GM18858 (cell line): Measurements from ENCODE around the gene EPB42.

ENCODE experiments used
- ATAC-seq: cut with Tn5 transposase; IDR thresholded peaks from one replicate; pipeline ENCODE4 v1.9.1; 2021; ENCODE audit not compliant: unreplicated experiment

EPB42 gene

DNA sequence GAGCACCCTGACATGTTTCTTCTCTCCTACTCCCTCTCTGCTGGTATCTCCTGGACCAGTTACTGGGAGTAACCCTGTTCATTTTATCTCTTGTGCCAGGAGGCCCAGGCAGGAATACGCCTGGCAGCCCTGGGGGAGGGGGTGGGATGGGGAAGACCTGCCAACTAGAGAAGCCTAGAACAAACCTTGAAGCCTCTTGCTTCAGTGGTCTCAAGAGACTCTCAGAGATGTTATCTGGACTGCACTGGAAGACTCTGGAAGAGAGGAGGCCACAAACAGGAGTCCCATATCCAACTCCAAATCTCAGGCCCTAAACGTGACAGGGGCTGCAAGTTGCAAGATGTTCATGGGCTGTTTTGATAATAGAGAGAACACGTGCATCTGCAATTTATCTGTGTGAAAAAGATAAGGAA, at the start of gene EPB42:
Gene EPB42, minus strand, starts transcription at position 28 of the 413 bp plus-strand sequence. CDS start 193 bp downstream, outside the sequence.
- no peak for ATAC-seq

DNA sequence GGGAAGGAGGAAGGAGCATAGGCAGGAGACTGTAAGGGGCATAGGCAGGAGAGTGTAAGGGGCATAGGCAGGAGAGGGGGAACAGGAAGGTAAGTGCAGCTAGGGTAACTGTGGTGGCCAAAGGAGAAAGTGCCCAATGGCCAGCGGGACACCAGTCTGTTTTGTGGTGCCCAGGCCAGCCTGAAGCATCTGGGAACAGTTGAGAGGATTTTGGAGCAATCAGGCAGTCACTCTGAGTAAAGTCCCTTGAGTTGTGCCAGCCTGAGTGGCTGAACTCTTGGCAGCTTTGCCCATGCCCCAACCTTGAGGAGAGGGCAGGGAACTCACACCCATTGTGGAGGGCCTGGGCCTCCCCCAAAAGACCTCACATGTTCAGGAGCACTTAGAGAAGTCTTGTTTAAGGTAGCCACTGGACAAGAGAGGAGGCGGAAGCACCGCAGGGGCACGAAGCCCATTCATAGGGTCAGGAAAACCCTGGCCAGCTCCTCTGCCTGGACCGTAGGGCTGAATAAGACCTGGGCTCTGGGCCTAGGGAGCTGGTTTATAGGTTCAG, 49.4 kb upstream of the EPB42 start:
- no peak for ATAC-seq

DNA sequence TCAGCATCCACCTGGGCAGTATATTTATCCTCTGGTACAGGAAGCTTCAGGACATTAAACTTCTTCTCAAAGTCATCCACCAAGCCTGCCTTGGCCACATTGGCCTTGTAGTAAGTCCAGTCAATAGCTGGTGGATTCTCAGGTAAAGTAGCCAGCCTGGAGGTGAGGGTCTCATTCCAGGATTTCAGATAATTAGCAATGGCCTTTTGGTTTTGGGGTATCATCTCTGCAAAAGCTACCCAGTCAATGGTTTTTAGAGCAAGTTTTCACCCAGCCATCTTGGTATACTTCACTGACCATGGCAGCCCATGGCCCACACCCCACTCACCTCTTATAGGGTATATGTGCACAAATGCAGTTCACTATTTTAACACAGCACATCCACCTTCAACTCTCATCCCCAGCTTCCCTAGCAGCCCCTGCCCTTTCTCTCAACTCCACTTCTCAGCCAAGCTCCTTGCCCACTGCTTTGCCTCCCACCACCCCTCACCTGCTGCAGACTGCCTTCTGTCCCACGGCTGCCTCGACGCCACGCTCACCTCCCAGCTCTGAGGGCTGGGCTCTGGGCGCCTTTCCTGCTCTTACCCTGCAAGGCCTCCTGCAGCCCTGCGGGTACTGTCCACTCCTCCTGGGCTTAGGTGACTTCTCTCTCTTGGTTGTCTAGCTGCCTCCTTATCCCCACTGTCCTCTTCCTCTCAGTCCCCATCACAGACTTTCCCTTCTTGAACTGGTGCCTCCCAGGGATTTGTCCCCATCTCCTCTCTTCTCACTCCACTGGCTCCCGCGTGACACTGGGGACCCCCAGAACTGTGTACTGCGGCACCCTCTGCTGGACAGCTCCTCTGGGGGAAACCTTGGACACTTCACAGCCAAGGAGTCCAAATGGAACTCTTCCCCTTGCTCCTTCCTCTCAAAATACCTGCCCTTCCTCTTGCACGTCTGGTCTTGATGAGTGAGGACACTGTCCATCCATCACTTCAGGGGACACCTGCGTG, 47.6 kb upstream of the EPB42 start:
- ATAC-seq = no peak

DNA sequence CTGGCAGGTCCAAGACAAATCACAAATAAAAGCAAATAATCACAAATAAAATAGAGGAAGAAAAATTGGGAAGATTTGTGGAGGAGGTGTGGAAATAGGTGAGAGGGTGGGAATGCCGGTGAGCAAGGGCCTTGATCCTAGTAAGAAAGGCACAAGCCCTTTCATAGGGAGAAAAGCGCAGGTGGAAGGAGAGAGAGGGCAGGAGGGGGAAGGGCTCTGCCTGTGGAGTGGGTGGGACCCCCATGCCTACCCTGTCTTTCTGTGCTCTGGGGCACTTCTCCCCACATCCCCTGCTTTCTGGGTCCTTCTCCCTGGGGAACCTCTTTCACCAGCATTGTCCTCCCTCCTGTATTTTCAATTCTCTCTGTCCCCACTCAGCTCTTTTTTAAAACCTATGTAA, 46.6 kb upstream of the EPB42 start:
- no peak for ATAC-seq

DNA sequence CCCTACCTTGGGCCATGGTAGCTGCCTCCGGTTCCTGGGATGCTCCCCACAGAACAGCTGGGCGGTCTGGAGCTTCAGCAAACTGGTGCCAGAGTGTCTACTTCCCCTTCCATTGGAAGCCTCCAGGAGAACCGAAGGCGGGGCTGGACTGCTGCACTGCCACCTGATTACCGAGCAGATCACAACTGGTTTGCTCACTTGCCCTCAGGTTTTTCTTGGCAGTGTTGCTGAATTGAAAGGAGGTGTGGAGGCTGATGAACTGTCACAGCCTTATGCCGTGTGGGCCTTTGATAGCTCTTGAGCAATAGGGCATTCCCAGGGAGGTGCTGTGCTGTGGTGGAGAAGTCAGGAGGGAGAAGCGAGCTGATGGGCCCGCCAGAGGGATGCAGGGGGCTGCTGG, 46.0 kb upstream of the EPB42 start, which contains the start of gene TGM5:
Gene TGM5, minus strand, starts transcription at position 95 of the 400 bp plus-strand sequence. Its CDS starts 79 bp downstream, at position 16.
- no peak for ATAC-seq

DNA sequence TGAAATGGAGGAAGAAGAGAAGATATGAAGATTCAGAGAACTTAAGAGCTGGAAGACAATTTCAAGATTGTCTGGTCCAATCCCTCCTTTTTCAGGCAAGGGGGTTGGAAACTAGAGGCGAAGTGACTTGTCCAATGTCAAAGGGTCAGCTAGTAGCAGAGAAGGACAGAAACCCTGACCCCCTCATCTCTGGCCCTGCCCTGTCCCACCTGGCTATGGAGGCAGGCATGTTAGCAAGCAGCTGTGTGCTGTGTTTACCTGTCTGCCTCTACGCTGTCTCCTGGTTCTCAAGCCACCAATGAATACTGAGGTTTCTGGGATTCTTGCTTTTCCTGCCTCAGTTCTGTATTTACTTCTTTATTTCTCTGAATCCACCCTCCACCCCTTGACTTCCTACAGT, 45.6 kb upstream of the EPB42 start:
- ATAC-seq = no peak

DNA sequence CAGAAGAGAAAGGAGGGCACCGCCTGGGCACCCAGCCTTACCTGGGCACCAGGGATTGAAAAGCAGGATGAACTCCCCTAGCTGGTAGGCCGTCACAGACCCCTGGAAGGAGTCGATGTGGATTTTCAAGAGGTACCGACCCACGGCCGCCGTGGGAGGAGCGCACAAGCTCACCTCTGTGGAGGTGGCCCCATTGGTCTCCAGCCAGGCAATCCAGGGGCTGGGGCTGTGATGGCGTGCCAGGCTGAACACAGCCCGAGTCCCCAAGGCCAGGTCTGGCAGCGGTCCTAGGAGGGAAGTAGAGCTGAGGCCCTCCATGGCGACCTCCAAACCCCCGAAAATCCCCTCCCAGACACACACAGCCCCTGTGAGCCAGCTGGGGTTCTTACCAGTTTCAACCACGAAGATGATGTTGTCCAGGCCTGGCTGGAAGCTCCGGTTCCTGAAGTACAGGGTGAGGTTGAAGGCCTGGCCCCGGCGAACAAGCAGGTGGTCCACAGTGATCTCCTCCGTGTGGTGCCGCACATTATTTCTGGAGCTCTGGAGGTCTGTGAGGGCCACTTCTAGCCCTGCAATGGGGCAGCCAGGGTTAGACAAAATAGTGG, 39.3 kb upstream of the EPB42 start:
- no peak for ATAC-seq

DNA sequence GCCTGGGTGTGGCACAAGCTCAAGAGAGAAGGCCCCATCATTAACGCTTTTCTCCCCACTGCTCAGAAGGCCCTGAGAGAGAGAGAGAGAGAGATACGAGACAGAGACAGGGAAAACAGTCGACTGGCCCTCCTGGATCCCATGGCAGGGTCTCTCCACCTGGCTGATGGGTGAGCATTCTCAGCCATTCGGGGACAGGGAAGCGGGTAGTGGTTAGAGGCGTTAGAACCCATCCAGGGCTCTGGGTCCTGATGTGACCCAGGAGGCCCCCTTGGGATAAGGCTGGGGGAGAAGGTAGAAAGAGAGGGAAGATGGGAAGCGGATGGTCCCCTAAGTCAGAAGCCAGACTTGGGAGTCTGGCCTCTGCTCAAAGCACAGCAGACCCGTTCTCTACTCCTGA, 38.0 kb upstream of the EPB42 start:
- no peak for ATAC-seq

DNA sequence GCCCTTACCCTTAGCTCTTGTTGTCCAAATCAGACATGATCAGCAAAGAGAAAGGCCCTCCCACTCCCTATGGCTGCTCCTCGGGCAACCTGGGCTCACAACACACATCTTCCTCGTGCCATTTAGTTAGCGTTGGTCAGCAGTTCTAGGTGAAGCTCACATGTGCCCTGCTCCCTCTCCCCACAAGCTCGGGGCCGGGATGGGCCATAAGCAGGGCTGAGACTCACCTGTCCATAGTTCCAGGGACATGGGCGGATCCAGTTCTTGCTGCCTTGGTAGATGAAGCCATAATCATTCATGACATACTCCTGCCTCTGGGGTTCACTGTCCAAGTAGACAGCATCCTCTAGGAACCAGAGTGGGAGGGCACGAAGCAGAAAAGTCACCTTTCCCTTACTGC, 35.5 kb upstream of the EPB42 start:
- ATAC-seq = no peak

DNA sequence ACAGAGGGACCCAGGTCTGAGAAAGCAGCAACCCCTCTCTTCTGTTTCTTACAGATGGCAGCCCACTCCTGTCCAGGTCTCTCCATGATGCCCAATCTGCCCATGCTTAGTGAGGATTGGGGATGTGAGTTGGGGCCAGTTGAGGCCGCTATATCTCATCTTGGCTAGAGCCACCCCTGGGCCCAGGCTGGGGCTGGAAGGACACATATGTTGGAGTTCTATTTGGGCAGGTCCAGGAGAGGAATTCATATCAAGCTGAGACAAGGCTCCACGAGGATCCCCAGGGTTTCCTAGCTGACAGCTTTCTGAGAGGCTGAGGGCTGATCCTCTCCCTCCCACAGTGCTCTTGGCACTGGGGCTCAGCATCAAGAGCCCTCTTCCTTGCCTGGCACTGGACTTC, 34.6 kb upstream of the EPB42 start:
- ATAC-seq = no peak

DNA sequence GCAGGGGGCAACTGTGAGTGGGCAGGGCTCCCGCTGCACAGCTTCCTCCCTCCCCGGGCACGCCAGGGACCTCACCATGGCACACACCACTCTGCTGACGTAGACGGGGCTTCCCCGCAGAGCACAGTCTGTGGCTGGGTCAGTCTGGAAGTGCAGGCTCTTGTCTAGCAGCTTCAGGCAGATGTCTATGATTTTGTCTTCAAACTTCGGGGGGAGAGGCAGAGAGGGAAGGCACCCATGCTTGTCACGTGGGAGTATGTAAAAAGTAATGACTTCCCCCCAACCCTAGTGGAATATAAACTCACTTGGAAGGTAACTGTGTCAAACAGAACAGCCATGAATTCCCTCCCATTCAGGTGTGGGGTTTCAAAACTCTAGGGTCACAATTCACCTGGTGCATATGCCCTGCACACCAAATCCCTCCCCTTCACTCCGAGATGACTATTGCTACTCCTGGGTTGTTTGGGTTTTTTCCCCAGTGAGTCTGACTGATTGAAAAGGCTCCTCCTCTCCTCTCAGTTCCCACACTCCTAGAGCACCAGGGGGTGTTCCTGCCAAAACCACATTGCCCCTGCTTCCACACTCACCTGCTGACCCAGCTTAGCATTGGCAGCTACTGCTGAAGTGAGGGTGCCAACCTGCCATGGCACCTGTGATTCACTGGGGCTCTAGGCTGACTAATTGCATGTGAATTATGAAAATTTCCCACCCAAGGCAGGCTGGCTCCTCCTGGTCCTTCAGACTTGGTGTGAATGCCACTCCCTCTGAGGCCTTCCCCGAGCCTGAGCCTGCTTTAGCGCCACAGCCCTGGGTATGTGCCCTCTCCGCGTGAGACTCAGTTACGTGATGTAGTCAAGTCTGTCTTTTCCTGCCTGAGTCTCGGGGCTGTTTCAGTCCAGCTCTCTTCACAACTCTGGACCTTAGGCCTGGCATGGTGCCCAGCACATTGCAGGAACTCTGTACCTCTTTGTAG, 32.9 kb upstream of the EPB42 start:
- peak; percentile 33 for ATAC-seq

DNA sequence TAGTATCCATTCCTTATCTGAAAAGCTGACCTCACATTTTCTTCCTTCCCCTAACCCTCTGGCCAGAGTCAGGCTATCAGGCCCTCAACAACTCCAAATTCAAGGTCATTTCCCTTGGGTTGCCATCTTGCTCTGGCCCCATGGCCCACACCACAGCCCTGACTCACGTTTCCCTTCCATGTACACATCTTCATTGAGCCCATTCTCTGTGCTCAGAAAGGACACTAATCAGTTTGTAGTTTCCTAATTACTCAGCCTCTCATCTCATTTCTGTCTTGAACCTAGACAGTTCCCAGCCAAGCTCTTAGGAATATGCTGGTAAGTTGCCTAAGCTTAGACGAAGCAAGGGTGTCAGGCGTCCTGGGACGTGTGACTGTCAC, 31.0 kb upstream of the EPB42 start:
- ATAC-seq = no peak

DNA sequence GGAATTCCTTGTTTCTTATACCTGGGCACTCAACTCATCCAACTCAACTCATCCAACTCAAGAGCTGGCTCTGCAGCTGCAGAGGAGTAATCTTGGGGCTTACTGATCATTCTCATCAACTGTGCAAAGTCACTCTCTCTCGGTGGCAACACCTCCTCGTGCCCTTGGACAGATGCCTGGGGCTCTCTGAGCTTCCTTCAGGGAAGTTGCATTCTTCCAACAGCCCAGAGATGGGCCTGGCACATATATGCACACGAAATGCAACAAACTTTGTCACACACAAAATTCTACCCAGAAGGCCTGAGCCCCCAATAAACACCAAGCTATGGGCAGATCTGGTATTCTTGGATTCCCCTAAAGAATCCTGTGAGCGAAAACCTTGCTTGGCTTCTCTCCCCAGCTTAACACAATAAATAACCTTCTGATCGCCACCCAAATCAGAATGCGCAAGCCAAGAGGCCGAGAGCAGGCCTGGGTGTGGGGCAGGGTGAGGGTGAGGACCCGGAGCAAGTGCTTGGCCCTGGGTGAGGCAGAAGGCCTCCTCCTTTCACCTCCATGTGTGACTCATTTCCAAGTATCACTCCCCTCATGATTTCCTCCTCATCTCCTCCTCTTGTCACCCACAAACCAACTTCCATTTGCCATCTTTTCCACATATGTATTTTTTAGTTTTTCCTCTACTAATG, 30.5 kb upstream of the EPB42 start:
- no peak for ATAC-seq

DNA sequence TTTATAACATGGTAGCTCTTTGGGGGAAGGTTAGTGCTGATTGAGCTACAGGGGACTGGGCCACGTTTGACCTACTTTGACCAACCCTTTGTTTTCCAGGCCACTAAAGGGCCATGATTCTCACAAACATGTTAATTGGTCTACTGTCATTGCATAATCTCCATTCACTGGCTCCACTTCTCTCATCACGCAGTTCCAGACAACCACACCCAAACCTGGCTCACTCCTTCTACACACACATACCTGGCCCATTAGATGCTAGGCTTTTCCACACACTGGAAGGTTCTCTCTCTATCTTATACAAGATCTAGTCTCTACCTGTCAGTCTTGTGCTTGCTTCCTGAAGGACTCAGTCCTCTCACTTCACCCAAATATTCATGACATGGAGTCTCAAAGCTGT, 30.0 kb upstream of the EPB42 start:
- no peak for ATAC-seq

DNA sequence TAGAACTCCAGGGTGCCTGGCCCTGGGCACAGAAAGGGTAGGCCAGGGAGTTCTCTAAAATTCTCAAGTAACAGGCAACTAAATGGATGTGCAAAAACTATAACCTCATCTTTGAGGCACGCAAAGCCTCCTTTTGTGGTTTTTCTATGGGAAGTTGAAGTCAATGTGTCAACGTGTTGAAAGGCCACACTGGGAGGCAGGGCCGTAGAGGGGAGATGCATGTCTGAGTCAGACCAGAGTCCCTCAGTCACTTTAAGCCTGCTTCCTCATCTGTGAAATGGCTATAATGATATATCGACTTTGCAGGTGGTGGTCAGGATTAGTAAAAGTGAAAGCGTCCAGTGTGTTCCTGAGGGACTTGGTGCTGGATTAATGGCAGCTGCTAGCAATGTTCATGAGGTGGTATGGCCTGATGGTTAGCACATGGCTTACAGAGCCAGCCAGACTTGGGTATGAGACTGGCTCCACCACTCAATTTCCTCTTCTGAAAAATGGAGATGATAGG, 28.9 kb upstream of the EPB42 start:
- ATAC-seq = peak; percentile 34

DNA sequence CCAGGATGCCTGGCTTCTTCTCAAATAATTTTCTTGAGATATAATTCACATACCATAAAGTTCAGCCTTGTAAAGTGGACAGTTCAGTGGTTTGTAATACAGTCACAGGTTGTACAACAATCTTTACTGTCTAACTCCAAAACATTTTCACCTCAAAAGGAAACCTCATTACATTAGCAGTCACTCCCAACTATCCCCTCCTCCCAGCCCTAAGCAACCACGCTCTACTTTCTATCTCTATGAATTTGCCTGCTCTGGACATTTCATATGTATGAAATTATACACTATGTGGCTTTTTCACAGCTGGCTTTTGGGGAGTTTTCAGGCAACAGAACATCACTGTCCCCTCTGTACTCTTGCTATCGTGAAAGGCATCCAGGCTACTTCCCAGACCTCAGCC, 28.4 kb upstream of the EPB42 start:
- ATAC-seq = no peak

DNA sequence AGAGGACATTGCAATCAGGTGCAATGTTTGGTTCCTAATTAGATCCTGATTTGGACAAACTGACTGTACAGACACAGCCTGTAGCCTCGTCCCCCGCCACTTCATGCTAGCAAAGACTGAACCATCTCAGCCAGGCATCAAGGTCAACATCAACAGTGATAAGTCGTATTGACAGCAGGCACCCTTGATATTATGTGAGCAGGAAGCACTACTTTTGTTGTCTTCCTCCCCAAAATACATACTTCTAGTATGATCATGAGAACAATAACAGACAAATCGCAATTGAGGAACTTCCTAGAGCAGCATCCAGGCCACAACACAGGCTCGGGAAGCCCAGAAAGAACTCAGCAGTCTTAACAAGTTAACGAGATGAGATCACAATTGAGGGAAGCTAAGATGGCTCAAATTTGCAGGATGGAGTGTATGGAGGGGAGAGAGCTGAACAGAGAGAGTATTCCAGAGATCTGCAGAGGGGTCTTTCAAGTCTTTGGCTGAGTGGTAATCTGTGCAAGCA, 25.5 kb upstream of the EPB42 start:
- no peak for ATAC-seq

DNA sequence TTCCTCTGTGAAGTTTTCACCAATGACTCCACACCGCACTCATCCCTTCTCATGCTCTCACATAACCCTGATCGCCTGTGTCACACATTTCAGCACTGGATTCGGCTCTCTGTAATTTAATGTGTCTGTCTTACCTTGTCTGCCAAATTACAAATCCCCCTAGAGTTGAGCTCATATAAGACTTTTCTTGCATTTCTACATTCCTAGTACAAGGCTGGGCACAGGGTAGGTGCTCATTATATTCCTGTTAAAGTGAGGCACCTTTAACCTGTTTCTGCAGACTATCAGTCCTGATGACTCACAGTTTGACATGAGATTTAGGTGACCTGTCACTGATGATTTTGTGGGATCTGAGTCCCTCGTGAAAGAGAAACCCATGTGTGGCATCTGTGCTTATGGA, 23.3 kb upstream of the EPB42 start:
- ATAC-seq = no peak

DNA sequence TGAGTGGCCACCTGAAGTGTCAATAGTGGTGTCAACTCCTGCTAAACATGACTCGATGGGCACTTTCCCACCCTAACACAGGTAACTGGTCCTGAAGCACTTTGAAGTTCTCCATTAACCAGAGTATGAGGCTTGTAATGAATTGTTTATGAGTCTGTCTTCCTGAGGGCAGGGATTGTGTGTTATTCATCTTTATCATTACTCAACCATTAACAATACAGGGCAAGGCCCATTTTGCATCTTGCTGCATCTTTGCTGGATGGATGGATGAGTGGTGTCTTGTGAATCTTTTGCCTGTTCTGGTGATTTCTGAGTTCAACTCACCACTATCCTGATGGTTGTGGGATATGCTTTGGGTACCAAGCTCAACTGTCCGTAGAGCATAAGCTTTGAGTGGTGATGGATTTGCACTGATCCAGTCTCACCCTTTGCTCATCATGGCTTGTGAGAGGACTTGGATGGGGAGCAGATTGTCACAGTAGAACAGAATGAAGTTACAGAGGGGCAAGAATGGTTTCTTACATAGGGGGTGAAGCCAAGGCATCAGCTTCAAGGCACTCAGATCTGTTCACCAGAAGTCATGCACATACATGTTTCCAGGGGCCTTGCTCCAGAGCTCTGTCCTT, 22.3 kb upstream of the EPB42 start:
- ATAC-seq = no peak
